ENCODE results near the gene C19orf25. TPM values are rescaled to one million over a fixed set of nuclear protein-coding genes. Genes with fewer than 3 reads are reported as not detected.

Gene C19orf25
- total and polyA plus RNA-seq, 9 of the 15 experiments (the other 6 are each of a cell fraction or from before 2014, with no cell fraction given): 0.79 to 96.0 (median 36.1) TPM

GRCh38 chr19:1427221-1427920 lies 51.6 kb downstream of the C19orf25 start:
- Histone ChIP-seq H3K9ac (ENCODE audit: insufficient read depth in 1 of 2, low read depth in 2 of 2, low read length in 2 of 2) (0 out of 4 replicates have a peak overlapping the region, but pooled peaks of 1 of the 2 experiments have one; percentile 59), H2AFZ (ENCODE audit: low read depth, low read length) (no peak overlapping the region), H3K27ac (ENCODE audit: extremely low read depth, low read depth, low read length) (no peak overlapping the region), H3K27me3 (ENCODE audit: control insufficient read depth in 2 of 2, insufficient read depth in 2 of 2, low read length in 2 of 2) (no peaks in the 10 kb centered on the region), H3K79me2 (ENCODE audit: control insufficient read depth, insufficient read depth, low read length) (peaks cover 45% of the 10 kb centered on the region), H3K4me3 (no peak overlapping the region), H3K4me1 (replicated peaks in 1 of 2; ENCODE audit: control insufficient read depth in 2 of 2, insufficient read depth in 2 of 2, low read length in 2 of 2) (peaks cover 0 to 51% of the 10 kb centered on the region in 2 experiments; a peak in 2 of 5 replicates), H4K20me1 (replicated peaks; ENCODE audit: control insufficient read depth, insufficient read depth, low read length) (peaks cover 18% of the 10 kb centered on the region), H3K9me1 (ENCODE audit: control insufficient read depth, insufficient read depth, low read length) (peaks cover 5% of the 10 kb centered on the region), H3K36me3 (ENCODE audit: control insufficient read depth, insufficient read depth, low read length) (peaks cover 92% of the 10 kb centered on the region), H3K4me2 (ENCODE audit: insufficient read depth, low read length) (no peak overlapping the region), H3K9me3 (replicated peaks; ENCODE audit: control insufficient read depth, insufficient read depth, low read depth, low read length) (no peaks in the 10 kb centered on the region)
- no TSS peak for BruUV-seq (replicated peaks)
- ATAC-seq (no peak), FAIRE-seq (no peak), DNase-seq (ENCODE audit: extremely low read depth in 1 of 4, low spot score in 3 of 4) (no peak)
- intact Hi-C loops (cut with micrococcal nuclease) (no loop called here), in situ Hi-C loops (cut with MboI) (no loop called here)
- ChIA-PET POLR2A (interaction anchor here (0.7 to 1.6 kb wide), 4 partner anchors 9 to 14 kb away, joined by 3 to 6 read pairs (median 4); no protein-coding TSS in a partner anchor), CTCF (ENCODE audit: low intra/inter-chr PET ratio) (no interaction called here)
- TF ChIP-seq RBM22 (IDR thresholded peaks at IDR 0.05; ENCODE audit: low read depth, low read length, poor library complexity, severe bottlenecking) (peak; percentile 86), CBFA2T2 (conservative IDR thresholded peaks at IDR 0.05) (no peak), MAFG (tag; conservative IDR thresholded peaks at IDR 0.05) (no peak), PHF21A (IDR thresholded peaks at IDR 0.05; ENCODE audit: borderline replicate concordance, low read depth) (no peak), POLR2G (IDR thresholded peaks at IDR 0.05; ENCODE audit: low read depth, low read length) (peak; percentile 73)
- WGBS (ENCODE audit: insufficient coverage, low coverage, missing lambda C conversion rate): 95% methylated on average over 23 of the region's 27 CpGs

All from K562 (cell line).